ENCODE results near the gene FGFRL1.

GRCh38 chr4:1022739-1023066 lies 11.3 kb downstream of the FGFRL1 start:
- TF ChIP-seq TAF1 (IDR thresholded peaks at IDR 0.05; ENCODE audit: low read depth, low read length), result no peak
- no peak for TF ChIP-seq POLR2A (IDR thresholded peaks at IDR 0.05; ENCODE audit: low read depth, low read length)
- TF ChIP-seq PAX5 (IDR thresholded peaks at IDR 0.05; ENCODE audit: insufficient read depth, low read length, severe bottlenecking), result no peak

Measured in GM12891 (cell line).